ENCODE data around the gene KRTAP4-11.
A peak's percentile ranks its signal among the peaks of the same experiment; 100 is the strongest.
"Not testable (repeated sequence)": the region's sequence is repeated elsewhere in the genome, so short reads cannot be mapped to it uniquely, and the experiment has no call there.

Gene KRTAP4-11

DNA sequence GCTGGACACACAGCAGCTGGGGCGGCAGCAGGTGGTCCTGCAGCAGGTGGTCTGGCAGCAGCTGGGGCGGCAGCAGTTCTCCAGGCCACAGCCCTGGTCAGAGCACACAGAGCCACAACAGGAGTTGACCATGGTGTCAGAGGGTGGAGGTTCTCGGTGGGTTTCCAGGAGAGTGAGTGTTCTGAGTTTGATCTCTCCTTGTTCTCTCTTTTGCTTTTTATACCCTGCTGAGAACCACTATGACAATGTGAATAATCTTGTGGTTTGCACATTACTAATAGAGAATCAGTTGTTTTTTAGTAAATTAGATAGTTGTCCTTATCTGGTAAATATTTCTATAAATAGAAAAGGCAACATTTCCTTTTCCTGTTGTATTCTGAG, 5.8 kb upstream of the KRTAP4-11 start, which contains the start of gene KRTAP4-12:
Gene KRTAP4-12 (minus strand): TSS at position 192 of the 381 bp plus-strand sequence. CDS start 60 bp downstream, at position 132.
- not testable (repeated sequence) for DNase-seq (ENCODE audit: low read depth, low spot score)

DNA sequence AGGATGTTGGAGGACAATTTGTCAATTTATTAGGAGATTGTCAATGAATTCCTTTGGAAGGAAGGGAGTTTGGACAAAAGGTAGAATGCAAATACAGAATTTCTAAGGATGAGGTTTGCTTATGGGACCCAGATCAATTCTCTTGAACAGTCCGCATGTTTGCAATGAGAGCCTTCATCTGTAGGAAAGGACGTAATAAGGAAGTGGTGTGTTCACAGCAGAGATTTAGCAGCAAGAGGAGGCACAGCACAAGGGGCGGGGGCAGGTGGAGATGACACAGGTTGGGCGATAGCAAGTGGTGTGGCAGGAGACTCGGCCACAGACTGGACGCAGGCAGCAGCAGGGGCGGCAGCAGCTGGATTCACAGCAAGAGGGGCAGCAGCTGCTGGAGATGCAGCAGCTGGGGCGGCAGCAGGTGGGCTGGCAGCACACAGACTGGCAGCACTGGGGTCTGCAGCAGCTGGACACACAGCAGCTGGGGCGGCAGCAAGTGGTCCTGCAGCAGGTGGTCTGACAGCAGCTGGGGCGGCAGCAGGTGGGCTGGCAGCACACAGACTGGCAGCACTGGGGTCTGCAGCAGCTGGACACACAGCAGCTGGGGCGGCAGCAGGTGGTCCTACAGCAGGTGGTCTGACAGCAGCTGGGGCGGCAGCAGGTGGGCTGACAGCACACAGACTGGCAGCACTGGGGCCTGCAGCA, 5.3 kb upstream of the KRTAP4-11 start:
- not testable (repeated sequence) for DNase-seq (ENCODE audit: low read depth, low spot score)

DNA sequence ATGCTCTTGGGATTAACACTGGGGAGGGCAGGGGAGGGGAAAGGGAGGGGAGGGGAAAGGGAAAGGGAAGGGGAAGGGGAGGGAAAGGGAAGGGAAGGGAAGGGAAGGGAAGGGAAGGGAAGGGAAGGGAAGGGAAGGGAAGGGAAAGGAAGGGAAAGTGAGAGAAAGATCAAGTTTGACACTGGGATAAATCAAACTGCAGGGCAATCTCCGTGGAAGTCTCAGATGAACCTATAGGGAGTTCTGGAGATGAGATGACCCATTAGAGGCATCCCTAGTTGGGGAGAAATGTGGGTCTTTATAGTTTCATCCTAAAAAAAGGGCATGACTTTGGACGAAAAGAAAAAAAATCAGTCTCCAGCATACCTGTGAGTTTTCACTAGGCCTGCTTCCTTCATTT, 3.6 kb upstream of the KRTAP4-11 start:
- DNase-seq (ENCODE audit: low read depth, low spot score): no peak

- not testable (repeated sequence) for DNase-seq (ENCODE audit: low read depth, low spot score)
These were observed 1.8 kb upstream of the KRTAP4-11 start for GRCh38 chr17:41119696-41120690.

DNA sequence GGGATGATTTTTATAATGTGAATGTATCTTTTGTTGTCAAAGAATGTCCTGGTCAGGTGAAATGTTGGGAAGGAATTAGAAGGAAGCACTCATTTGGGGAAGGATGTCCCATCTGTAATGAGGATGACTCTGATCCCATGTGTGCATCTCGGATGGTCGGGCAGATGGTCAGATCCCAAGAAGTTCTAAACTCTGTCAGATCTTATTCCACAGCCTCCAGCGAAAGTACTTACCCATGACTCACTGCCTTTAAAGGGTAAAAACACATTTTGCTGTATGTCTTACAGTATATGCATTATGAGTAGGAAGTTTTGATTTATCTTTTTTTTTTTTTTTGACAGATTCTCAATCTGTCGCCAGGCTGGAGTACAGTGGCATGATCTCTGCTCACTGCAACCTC, 548 bp upstream of the KRTAP4-11 start:
- DNase-seq (ENCODE audit: low read depth, low spot score): no peak

DNA sequence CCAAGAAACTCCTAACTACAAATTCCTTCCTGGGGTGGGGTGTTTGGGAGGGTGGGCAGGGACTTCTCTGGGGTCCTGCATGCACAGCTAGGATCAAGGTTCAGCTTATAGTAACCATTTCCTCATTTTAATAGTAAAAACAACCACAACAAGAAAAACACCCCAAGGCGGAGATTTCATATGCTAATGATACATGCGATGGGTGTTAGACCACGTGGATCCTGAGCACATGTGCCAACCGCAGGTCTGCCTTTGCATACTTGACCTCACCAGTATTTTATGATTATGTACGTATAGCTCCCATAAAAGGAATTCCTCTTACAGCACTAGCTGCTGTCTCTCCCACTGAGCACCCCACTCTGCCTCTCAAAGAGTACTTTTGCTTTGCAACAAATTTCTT, 1.9 kb downstream of the KRTAP4-11 start:
- DNase-seq (ENCODE audit: low read depth, low spot score): no peak

- DNase-seq (ENCODE audit: low read depth, low spot score): no peak
These were observed 6.9 kb downstream of the KRTAP4-11 start for GRCh38 chr17:41111151-41111885.

- DNase-seq (ENCODE audit: low read depth, low spot score): not testable (repeated sequence)
These were observed 9.3 kb downstream of the KRTAP4-11 start for GRCh38 chr17:41108728-41109386.

GRCh38 chr17:41107941-41108450, 10.2 kb downstream of the KRTAP4-11 start:
- DNase-seq (ENCODE audit: low read depth, low spot score): no peak

- DNase-seq (ENCODE audit: low read depth, low spot score): not testable (repeated sequence)
These were observed 12.8 kb downstream of the KRTAP4-11 start, which contains the start of gene KRTAP4-9 for GRCh38 chr17:41105347-41105746. TSS of gene KRTAP4-9 (plus strand) at chr17:41105389. CDS start at chr17:41105389, 0 bp downstream.

- DNase-seq (ENCODE audit: low read depth, low spot score): peak; percentile 18
These were observed 13.7 kb downstream of the KRTAP4-11 start for GRCh38 chr17:41104386-41105038.

DNA sequence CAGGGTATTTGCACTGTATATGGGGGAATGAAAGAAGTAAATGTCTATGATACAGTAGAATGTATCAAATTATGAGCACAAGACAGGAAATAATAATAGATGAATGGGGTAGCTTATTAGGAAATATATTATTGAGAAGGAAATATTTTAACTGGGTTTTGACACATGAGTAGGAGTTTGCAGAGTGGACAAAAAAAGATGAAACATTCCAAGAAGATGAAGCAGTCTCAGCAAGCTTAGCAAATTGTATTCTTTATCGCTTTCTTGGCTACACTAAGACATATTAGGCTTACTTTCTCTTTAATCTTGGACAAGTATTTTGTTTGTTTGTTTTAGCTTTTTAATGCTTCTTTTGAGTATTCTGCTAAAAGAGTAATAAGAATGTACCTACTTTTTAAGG, 14.3 kb downstream of the KRTAP4-11 start:
- no peak for DNase-seq (ENCODE audit: low read depth, low spot score)

DNA sequence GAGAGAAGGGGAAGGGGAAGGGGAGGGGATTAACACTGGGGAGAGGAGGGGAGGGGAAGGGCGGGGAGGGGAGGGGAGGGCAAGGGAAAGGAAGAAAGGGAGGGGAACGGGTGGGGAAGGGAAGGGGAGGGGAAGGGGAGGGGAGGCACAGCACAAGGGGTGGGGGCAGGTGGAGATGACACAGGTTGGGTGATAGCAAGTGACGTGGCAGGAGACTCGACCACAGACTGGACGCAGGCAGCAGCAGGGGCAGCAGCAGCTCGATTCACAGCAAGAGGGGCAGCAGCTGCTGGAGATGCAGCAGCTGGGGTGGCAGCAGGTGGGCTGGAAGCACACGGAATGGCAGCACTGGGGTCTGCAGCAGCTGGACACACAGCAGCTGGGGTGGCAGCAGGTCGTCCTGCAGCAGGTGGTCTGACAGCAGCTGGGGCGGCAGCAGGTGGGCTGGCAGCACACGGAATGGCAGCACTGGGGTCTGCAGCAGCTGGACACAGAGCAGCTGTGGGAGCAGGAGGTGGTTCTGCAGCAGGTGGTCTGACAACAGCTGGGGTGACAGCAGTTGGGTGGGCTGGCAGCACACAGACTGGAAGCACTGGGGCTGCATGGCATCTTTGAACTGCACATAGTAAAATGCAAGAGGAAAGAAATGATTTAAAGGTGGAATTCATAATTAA, 16.4 kb downstream of the KRTAP4-11 start, which contains the start of gene KRTAP4-16:
Gene KRTAP4-16 (minus strand): TSS at position 624 of the 674 bp plus-strand sequence. CDS start 0 bp downstream, at position 624.
- DNase-seq (ENCODE audit: low read depth, low spot score): no peak

GRCh38 chr17:41099682-41100480, 18.3 kb downstream of the KRTAP4-11 start:
- not testable (repeated sequence) for DNase-seq (ENCODE audit: low read depth, low spot score)

- no peak for DNase-seq (ENCODE audit: low read depth, low spot score)
These were observed 19.7 kb downstream of the KRTAP4-11 start for GRCh38 chr17:41098481-41098880.

- no peak for DNase-seq (ENCODE audit: low read depth, low spot score)
These were observed 20.1 kb downstream of the KRTAP4-11 start, which contains the start of gene KRTAP4-8 for GRCh38 chr17:41098042-41098441. TSS of gene KRTAP4-8 (minus strand) at chr17:41098142. CDS start at chr17:41098084, 58 bp downstream.

DNA sequence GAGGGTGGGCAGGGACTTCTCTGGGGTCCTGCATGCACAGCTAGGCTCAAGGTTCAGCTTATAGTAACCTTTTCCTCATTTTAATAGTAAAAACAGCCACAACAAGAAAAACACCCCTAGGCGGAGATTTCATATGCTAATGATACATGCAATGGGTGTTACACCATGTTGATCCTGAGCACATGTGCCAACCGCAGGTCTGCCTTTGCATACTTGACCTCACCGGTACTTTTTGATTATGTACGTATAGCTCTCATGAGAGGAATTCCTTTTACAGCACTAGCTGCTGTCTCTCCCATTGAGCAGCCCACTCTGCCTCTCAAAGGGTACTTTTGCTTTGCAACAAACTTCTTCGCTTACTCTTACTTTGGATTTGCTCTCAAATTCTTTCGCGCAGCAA, 22.1 kb downstream of the KRTAP4-11 start:
- DNase-seq (ENCODE audit: low read depth, low spot score): no peak

DNA sequence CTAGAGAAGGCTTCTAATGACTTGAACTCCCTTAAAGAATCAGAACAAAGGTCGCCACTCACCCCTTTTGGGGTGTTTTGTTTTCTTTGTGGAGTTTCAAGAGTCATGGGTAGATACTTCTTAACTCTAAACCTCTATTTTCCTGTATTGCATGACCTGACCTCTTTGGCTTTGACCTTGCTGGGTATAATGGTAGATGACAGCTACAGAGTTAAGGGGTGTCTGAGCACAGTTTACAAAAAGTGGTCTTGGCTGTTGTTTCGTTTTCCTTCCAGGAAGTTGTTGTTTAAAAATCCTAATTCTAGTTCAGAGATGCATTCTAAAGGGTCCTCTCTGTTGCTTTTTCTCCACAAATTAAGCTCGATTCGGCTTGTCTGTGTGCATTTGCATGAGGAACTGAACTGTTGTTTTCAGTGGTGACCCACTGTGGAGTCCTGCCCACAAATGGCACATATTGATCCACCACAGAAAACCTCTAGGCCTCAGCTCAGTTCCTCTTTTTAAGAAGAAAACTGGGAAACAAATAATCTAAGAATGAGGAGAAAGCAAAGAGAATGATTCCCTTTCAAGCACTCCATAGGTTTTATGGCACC, 29.3 kb downstream of the KRTAP4-11 start:
- DNase-seq (ENCODE audit: low read depth, low spot score): not testable (repeated sequence)
